Mesothelial cell of epicardium (in vitro differentiated cells): ENCODE data around the gene XRCC3. TPM values are rescaled to one million over a fixed set of nuclear protein-coding genes. Genes with fewer than 3 reads are reported as not detected.
"Not testable (repeated sequence)": the region's sequence is repeated elsewhere in the genome, so short reads cannot be mapped to it uniquely, and the experiment has no call there.

ENCODE experiments used
- DNase-seq, 2 experiments: peaks; one replicate each; pipeline ENCODE4 v3.0.0; 2021; ENCODE audit warnings: low spot score in 2 of 2; ENCODE audit not compliant: unreplicated experiment in 2 of 2
- H3K27ac Mint-ChIP-seq: 2 replicates; pipeline ENCODE4 v1.8.0; 2021; ENCODE audit warnings: mixed read lengths
- H3K27me3 Mint-ChIP-seq: 2 replicates; pipeline ENCODE4 v1.8.0; 2021; ENCODE audit warnings: low read depth, mixed read lengths
- H3K36me3 Mint-ChIP-seq: 2 replicates; pipeline ENCODE4 v1.8.0; 2021; ENCODE audit warnings: mixed read lengths
- H3K4me1 Mint-ChIP-seq: 2 replicates; pipeline ENCODE4 v1.8.0; 2021; ENCODE audit warnings: mixed read lengths
- H3K4me3 Mint-ChIP-seq: 2 replicates; pipeline ENCODE4 v1.8.0; 2021; ENCODE audit warnings: mild to moderate bottlenecking, moderate library complexity, mixed read lengths
- H3K9me3 Mint-ChIP-seq: 2 replicates; pipeline ENCODE4 v1.8.0; 2021; ENCODE audit warnings: mixed read lengths
- total RNA-seq: library from RNA; stranded (reverse); gene quantifications from 3 replicates; pipeline ENCODE4 v1.2.1, GENCODE V29; 2021
- TF ChIP-seq, protein P1 (sequence below): fragments of 200-600 bp; sonication (generic); IDR thresholded peaks from one replicate; pipeline ENCODE4 v1.5.0; 2021; ENCODE audit warnings: antibody characterized with exemption; ENCODE audit not compliant: unreplicated experiment

Gene XRCC3
- total RNA-seq, 1 donor from 2014 or later, result 19.7 TPM

- H3K4me3 Mint-ChIP-seq, result no peak overlapping the region
- peaks cover 19% of the 10 kb centered on the region for H3K4me1 Mint-ChIP-seq
- H3K27me3 Mint-ChIP-seq, result no peaks in the 10 kb centered on the region
- DNase-seq, result no peak
- H3K27ac Mint-ChIP-seq, result no peak overlapping the region
- TF ChIP-seq, protein P1, sequence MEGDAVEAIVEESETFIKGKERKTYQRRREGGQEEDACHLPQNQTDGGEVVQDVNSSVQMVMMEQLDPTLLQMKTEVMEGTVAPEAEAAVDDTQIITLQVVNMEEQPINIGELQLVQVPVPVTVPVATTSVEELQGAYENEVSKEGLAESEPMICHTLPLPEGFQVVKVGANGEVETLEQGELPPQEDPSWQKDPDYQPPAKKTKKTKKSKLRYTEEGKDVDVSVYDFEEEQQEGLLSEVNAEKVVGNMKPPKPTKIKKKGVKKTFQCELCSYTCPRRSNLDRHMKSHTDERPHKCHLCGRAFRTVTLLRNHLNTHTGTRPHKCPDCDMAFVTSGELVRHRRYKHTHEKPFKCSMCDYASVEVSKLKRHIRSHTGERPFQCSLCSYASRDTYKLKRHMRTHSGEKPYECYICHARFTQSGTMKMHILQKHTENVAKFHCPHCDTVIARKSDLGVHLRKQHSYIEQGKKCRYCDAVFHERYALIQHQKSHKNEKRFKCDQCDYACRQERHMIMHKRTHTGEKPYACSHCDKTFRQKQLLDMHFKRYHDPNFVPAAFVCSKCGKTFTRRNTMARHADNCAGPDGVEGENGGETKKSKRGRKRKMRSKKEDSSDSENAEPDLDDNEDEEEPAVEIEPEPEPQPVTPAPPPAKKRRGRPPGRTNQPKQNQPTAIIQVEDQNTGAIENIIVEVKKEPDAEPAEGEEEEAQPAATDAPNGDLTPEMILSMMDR, result no peak
- H3K36me3 Mint-ChIP-seq, result peaks cover 3% of the 10 kb centered on the region
- no peaks in the 10 kb centered on the region for H3K9me3 Mint-ChIP-seq
Measured at GRCh38 chr14:103695296-103696069, 19.8 kb downstream of the XRCC3 start.

- Mint-ChIP-seq H3K4me1 (peaks cover 19% of the 10 kb centered on the region), H3K27ac (no peak overlapping the region), H3K36me3 (peaks cover 4% of the 10 kb centered on the region), H3K27me3 (no peaks in the 10 kb centered on the region), H3K4me3 (no peak overlapping the region), H3K9me3 (no peaks in the 10 kb centered on the region)
- TF ChIP-seq, protein P1, result no peak
- no peak for DNase-seq
Measured at GRCh38 chr14:103694572-103695026, 20.7 kb downstream of the XRCC3 start.

DNA sequence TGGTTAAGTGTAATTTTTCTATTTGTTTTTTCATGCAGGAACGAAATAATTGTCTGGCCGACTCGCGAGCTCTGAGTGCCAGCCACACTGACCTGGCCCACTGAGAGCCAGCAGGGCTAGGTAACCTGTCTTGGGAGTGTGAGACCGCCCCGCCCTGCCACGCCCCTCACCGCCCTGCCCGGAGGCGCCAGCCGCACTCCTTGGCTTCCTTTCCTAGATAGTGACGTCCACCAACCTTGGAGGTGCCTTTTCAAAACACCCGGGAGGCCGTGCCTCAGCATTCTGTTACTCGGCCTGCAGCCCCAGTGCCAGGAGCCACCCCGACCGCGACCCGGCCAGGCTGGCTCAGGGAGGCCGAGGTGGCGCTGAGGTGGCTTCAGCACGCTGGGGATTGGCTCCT is 21.7 kb downstream of the XRCC3 start:
- Mint-ChIP-seq H3K4me1 (peaks cover 19% of the 10 kb centered on the region), H3K36me3 (peaks cover 8% of the 10 kb centered on the region), H3K4me3 (no peak overlapping the region), H3K27me3 (no peaks in the 10 kb centered on the region), H3K9me3 (no peaks in the 10 kb centered on the region), H3K27ac (no peak overlapping the region)
- TF ChIP-seq, protein P1, result no peak
- no peak for DNase-seq

DNA sequence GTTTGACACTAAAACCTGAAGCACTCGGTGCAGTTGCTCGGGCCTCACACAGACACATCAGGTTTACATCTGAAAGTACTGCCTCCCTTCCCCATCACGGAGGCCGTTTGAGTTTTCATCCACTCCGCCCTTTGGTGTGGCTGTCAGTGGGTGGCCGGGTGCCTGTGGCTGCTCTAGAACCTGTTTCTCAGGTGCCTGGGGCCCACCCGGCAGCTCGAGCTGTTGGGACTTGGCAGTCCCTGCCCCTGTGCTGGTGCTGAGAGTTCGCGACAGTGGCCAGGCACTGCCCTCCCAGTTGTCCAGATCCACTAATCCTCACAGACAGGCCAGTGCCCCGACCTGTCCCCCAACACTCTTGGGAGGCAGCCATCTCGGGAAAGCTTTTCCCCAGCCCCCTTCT is 22.4 kb downstream of the XRCC3 start:
- H3K27me3 Mint-ChIP-seq, result no peaks in the 10 kb centered on the region

GRCh38 chr14:103692159-103692558 is 23.1 kb downstream of the XRCC3 start:
- Mint-ChIP-seq H3K4me1 (peaks cover 16% of the 10 kb centered on the region), H3K36me3 (peaks cover 9% of the 10 kb centered on the region), H3K27me3 (no peaks in the 10 kb centered on the region), H3K4me3 (no peak overlapping the region), H3K9me3 (no peaks in the 10 kb centered on the region), H3K27ac (no peak overlapping the region)
- TF ChIP-seq, protein P1, result no peak
- no peak for DNase-seq

More for the DNA sequence above, 22.4 kb downstream of the XRCC3 start:
- Mint-ChIP-seq H3K36me3 (peaks cover 8% of the 10 kb centered on the region), H3K27ac (no peak overlapping the region), H3K4me3 (no peak overlapping the region), H3K9me3 (no peaks in the 10 kb centered on the region), H3K4me1 (peaks cover 19% of the 10 kb centered on the region)
- DNase-seq, result no peak
- TF ChIP-seq, protein P1, result no peak

DNA sequence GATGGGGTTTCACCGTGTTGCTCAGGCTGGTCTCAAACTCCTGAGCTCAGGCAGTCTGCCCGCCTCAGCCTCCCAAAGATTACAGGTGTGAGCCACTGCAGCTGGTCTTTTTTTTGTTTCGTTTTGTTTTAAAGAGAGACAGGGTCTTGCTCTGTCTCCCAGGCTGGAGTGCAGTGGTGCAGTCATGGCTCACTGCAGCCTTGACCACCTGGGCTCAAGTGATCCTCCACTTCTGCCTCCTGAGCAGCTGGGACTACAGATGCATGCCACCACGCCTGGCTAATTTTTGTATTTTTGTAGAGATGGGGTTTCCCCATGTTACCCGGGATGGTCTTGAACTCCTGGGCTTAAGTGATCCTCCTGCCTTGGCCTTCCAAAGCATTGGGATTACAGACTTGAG is 23.6 kb downstream of the XRCC3 start:
- H3K27ac Mint-ChIP-seq, H3K27me3 Mint-ChIP-seq, H3K4me3 Mint-ChIP-seq, DNase-seq, H3K9me3 Mint-ChIP-seq: not testable (repeated sequence)
- peaks cover 11% of the 10 kb centered on the region for H3K4me1 Mint-ChIP-seq
- peaks cover 11% of the 10 kb centered on the region for H3K36me3 Mint-ChIP-seq
